ENCODE results near the gene DIP2C.
"Not testable (repeated sequence)": the region's sequence is repeated elsewhere in the genome, so short reads cannot be mapped to it uniquely, and the experiment has no call there.

The DIP2C gene

DNA sequence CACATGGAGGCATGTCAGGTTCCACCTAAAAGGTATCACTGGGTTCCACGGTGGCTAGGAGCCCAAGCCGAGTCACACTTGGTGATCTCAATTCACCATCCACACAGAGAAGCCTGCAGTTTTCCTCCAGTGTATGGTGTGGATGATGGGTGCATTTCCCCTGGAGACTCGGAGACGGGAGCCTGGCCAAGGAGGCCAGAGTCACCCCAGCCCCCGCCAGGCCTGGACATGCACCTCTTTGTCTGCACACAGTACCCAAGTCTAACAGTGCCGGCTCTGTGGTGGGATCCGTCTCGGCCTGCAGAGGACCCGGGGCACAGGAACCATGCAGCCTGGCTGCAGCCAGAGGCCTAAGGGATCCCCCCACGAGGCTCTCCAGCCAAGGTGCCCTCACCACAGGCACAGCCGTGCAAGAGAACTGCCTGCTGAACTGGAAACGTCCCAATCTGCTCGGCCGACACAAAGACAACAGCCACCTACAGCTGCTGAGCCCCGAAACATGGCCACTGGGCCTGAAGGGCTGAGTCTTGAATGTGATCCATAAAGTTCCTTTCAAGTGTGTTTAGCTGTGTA is 75.2 kb downstream of the DIP2C start:
- H3K36me3 ChIP-seq (ENCODE audit: control insufficient read depth, insufficient read depth, low read length) = no peaks in the 10 kb centered on the region
- H3K4me1 ChIP-seq (ENCODE audit: control insufficient read depth, insufficient read depth, low read length) = peaks cover 26% of the 10 kb centered on the region
- no peaks in the 10 kb centered on the region for H3K27me3 ChIP-seq (ENCODE audit: control insufficient read depth, insufficient read depth, low read length)
- no peaks in the 10 kb centered on the region for H3K9me3 ChIP-seq (ENCODE audit: control insufficient read depth, low read length)
- H3K9ac ChIP-seq (ENCODE audit: low read length) = no peak overlapping the region
- H3K4me3 ChIP-seq (ENCODE audit: low read length) = no peak overlapping the region

GRCh38 chr10:613271-614138 is 76.0 kb downstream of the DIP2C start:
- no peak overlapping the region for H3K9ac ChIP-seq (ENCODE audit: low read length)
- no peak overlapping the region for H3K4me3 ChIP-seq (ENCODE audit: low read length)
- no peaks in the 10 kb centered on the region for H3K9me3 ChIP-seq (ENCODE audit: control insufficient read depth, low read length)
- H3K4me1 ChIP-seq (ENCODE audit: control insufficient read depth, insufficient read depth, low read length) = peaks cover 26% of the 10 kb centered on the region
- no peaks in the 10 kb centered on the region for H3K36me3 ChIP-seq (ENCODE audit: control insufficient read depth, insufficient read depth, low read length)
- no peaks in the 10 kb centered on the region for H3K27me3 ChIP-seq (ENCODE audit: control insufficient read depth, insufficient read depth, low read length)

DNA sequence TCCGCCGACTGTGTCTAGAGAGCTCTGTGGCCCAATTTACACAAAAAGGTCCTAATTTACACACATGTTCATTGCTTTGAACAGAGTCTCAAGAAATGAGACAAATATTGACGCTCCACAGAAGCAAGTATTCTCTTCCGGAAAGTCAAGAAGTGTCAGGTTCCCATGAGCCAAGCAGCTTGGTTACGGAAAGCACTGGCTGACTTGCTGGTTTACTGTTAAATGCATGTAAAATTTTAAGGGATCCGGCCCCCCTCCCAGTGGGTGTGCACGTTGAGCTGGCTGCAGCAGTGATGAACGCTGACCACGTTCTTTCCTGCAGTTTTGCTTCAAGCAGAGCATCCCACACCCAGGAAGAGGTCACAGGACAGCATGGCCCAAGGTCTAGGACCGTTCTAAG is 76.8 kb downstream of the DIP2C start:
- Histone ChIP-seq H3K9ac (ENCODE audit: low read length) (no peak overlapping the region), H3K36me3 (ENCODE audit: control insufficient read depth, insufficient read depth, low read length) (no peaks in the 10 kb centered on the region), H3K4me3 (ENCODE audit: low read length) (no peak overlapping the region), H3K4me1 (ENCODE audit: control insufficient read depth, insufficient read depth, low read length) (peaks cover 26% of the 10 kb centered on the region), H3K9me3 (ENCODE audit: control insufficient read depth, low read length) (no peaks in the 10 kb centered on the region), H3K27me3 (ENCODE audit: control insufficient read depth, insufficient read depth, low read length) (no peaks in the 10 kb centered on the region)

DNA sequence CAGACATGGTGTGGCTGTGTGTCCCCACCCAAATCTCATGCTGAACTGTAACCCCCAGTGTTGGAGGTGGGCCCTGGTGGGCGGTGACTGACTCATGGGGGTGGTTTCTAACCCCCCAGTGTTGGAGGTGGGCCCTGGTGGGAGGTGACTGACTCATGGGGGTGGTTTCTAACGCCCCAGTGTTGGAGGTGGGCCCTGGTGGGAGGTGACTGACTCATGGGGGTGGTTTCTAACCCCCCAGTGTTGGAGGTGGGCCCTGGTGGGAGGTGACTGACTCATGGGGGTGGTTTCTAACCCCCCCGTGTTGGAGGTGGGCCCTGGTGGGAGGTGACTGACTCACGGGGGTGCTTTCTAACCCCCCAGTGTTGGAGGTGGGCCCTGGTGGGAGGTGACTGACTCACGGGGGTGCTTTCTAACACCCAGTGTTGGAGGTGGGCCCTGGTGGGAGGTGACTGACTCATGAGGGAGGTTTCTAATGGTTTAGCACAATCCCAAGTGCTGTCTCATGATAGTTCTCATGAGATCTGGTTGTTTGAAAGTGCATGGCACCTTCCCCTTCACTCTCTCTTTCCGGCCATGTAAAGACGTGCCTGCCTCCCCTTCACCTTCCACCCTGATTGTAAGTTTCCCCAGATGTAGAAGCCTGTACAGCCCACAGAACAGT is 78.7 kb downstream of the DIP2C start:
- peaks cover 26% of the 10 kb centered on the region for H3K4me1 ChIP-seq (ENCODE audit: control insufficient read depth, insufficient read depth, low read length)
- H3K27me3 ChIP-seq (ENCODE audit: control insufficient read depth, insufficient read depth, low read length); H3K4me3 ChIP-seq (ENCODE audit: low read length); H3K9ac ChIP-seq (ENCODE audit: low read length); H3K9me3 ChIP-seq (ENCODE audit: control insufficient read depth, low read length); H3K36me3 ChIP-seq (ENCODE audit: control insufficient read depth, insufficient read depth, low read length): not testable (repeated sequence)

DNA sequence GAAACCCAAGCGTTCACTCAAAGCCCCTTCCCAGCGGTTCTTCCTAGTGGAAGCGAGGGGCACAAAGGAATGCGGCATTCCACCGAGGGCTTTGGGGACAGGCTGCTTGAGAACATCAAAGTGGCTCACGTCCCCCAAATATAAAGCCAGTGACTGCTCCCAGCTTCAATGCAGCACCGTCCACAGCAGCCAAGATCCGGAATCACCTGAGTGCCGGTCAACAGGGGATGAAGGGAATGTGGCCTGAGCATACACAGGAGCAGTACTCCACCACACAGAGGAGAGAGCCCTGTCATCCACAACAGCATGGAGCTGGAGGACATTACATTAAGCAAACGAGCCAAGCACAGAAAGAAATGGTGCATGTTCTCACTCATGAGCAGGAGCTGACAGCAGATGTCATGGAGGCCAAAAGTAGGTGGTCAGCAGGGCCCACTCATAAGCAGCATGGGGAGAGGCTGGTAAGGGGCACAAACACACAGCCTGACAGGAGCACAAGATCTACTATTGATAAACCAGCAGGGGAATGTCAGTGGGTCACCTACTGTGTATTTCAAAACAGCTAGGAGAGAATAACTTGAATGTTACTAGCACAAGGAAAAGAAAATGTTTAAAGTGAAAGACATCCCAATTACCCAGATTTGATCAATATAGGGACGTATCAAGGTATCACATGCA is 79.5 kb downstream of the DIP2C start:
- peaks cover 26% of the 10 kb centered on the region for H3K4me1 ChIP-seq (ENCODE audit: control insufficient read depth, insufficient read depth, low read length)
- H3K36me3 ChIP-seq (ENCODE audit: control insufficient read depth, insufficient read depth, low read length) = no peaks in the 10 kb centered on the region
- H3K9me3 ChIP-seq (ENCODE audit: control insufficient read depth, low read length) = no peaks in the 10 kb centered on the region
- no peak overlapping the region for H3K9ac ChIP-seq (ENCODE audit: low read length)
- no peak overlapping the region for H3K4me3 ChIP-seq (ENCODE audit: low read length)
- no peaks in the 10 kb centered on the region for H3K27me3 ChIP-seq (ENCODE audit: control insufficient read depth, insufficient read depth, low read length)

- H3K4me1 ChIP-seq (ENCODE audit: control insufficient read depth, insufficient read depth, low read length) = peaks cover 20% of the 10 kb centered on the region
Observed at GRCh38 chr10:609262-609658, 80.2 kb downstream of the DIP2C start.

DNA sequence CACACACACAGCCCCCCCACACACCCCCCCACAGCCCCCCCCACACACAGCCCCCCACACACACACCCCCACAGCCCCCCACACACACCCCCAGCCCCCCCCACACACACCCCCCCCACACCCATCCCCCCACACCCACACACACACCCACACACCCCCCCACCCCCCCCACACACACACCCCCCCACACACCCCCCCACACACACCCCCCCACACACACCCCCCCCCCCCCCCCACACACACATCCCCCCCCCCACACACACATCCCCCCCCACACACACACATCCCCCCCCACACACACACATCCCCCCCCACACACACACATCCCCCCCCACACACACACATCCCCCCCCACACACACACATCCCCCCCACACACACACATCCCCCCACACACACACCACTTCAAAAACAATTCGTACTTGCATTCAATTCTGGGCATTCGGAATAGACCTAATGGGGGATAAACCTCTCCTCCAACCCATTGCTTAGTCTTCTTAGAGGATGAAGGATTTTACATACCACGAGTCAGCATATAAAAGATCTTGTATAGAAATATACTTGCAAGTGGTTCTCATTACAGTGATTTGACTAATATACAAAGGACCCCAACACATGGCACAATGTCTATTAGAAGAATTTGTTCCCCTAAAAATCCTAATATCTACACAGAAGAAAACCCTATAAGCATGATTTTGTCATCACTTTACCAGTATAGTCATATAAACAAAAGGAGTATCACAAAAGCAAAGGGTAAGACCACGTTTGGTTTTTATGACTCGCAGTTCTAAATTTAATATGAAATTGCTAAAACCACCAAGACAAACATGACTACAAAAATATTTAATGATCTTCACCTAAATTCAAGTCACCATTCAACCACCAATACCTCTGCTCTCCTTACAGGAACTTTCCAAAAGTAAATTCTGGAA is 80.9 kb downstream of the DIP2C start:
- Histone ChIP-seq H3K9me3 (ENCODE audit: control insufficient read depth, low read length) (no peaks in the 10 kb centered on the region), H3K9ac (ENCODE audit: low read length) (no peak overlapping the region), H3K4me1 (ENCODE audit: control insufficient read depth, insufficient read depth, low read length) (peaks cover 13% of the 10 kb centered on the region), H3K36me3 (ENCODE audit: control insufficient read depth, insufficient read depth, low read length) (no peaks in the 10 kb centered on the region), H3K27me3 (ENCODE audit: control insufficient read depth, insufficient read depth, low read length) (no peaks in the 10 kb centered on the region), H3K4me3 (ENCODE audit: low read length) (no peak overlapping the region)

More at GRCh38 chr10:609262-609658, 80.2 kb downstream of the DIP2C start:
- no peaks in the 10 kb centered on the region for H3K36me3 ChIP-seq (ENCODE audit: control insufficient read depth, insufficient read depth, low read length)
- H3K9me3 ChIP-seq (ENCODE audit: control insufficient read depth, low read length) = no peaks in the 10 kb centered on the region
- no peak overlapping the region for H3K9ac ChIP-seq (ENCODE audit: low read length)
- H3K4me3 ChIP-seq (ENCODE audit: low read length) = no peak overlapping the region
- H3K27me3 ChIP-seq (ENCODE audit: control insufficient read depth, insufficient read depth, low read length) = no peaks in the 10 kb centered on the region

DNA sequence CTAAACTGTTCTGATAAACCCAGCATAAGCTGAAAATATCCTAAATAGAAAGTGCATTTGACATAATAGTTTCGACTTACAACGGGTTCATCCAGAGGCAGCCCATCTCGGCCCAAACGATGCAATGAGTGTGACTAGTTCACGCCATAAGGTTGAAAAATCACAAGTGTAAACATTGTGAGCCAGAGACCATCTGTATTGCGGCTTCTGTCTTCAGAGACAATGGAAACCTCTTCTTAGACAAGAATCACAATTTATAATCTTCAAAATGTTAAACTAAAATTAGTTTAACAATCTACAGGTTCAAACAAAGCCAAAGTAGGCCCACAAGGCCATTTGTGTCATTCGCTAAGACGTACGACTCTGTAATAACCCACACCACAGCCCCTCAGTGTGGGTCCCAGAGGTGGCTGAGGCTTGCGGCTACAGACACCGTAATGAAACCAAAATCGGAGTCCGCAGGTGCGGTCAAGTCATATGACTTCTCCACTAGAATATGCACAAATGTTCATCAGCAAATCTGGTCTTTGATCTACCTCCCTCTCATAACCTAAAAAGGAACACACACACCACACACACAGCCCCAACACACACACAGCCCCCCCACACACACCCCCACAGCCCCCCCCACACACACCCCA is 81.8 kb downstream of the DIP2C start:
- peaks cover 4% of the 10 kb centered on the region for H3K4me1 ChIP-seq (ENCODE audit: control insufficient read depth, insufficient read depth, low read length)

GRCh38 chr10:606762-607544 is 82.5 kb downstream of the DIP2C start:
- no peaks in the 10 kb centered on the region for H3K4me1 ChIP-seq (ENCODE audit: control insufficient read depth, insufficient read depth, low read length)
- H3K9me3 ChIP-seq (ENCODE audit: control insufficient read depth, low read length) = no peaks in the 10 kb centered on the region
- no peak overlapping the region for H3K4me3 ChIP-seq (ENCODE audit: low read length)
- no peaks in the 10 kb centered on the region for H3K27me3 ChIP-seq (ENCODE audit: control insufficient read depth, insufficient read depth, low read length)
- no peak overlapping the region for H3K9ac ChIP-seq (ENCODE audit: low read length)
- no peaks in the 10 kb centered on the region for H3K36me3 ChIP-seq (ENCODE audit: control insufficient read depth, insufficient read depth, low read length)

More for the DNA sequence above, 81.8 kb downstream of the DIP2C start:
- H3K9me3 ChIP-seq (ENCODE audit: control insufficient read depth, low read length) = no peaks in the 10 kb centered on the region
- no peaks in the 10 kb centered on the region for H3K27me3 ChIP-seq (ENCODE audit: control insufficient read depth, insufficient read depth, low read length)
- H3K36me3 ChIP-seq (ENCODE audit: control insufficient read depth, insufficient read depth, low read length) = no peaks in the 10 kb centered on the region
- H3K4me3 ChIP-seq (ENCODE audit: low read length) = no peak overlapping the region
- H3K9ac ChIP-seq (ENCODE audit: low read length) = no peak overlapping the region

DNA sequence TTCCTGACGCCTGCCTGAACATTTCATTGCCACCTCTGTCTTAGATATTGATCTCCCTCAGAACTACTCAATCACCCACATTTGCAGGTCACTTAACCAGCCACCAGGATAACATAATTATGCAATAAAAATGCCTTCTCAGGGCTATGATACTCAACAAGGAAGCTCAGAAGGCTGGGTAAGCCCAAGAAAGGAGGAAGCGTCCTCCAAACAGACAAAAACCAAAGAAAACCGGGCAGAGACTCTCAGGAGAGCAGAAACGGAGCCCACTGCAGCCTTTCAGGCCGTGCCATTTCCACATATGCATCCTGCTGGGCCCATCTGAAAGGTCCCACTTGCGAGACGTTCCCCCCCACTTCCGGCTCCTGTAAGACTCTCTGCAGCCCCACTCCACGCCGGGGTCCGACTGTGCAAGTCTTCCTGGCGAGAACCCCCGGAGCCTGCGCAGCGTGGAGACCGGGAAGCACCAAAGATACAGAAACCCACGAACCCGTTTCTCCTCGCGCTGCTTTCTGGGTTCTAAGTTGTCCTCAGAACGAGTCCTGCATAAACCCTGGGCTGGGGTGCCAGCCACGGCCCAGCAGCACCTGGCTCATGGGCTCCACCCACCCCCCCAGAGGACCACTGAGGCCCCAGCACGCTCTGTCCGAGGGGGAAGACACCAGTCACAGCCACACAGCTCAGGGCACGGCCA is 83.7 kb downstream of the DIP2C start:
- Histone ChIP-seq H3K4me3 (ENCODE audit: low read length) (no peak overlapping the region), H3K9ac (ENCODE audit: low read length) (no peak overlapping the region), H3K9me3 (ENCODE audit: control insufficient read depth, low read length) (no peaks in the 10 kb centered on the region), H3K4me1 (ENCODE audit: control insufficient read depth, insufficient read depth, low read length) (peaks cover 10% of the 10 kb centered on the region), H3K27me3 (ENCODE audit: control insufficient read depth, insufficient read depth, low read length) (no peaks in the 10 kb centered on the region), H3K36me3 (ENCODE audit: control insufficient read depth, insufficient read depth, low read length) (no peaks in the 10 kb centered on the region)

All from mucosa of stomach (tissue), 1 donor.